ENCODE results near the gene ACADS. TPM values are rescaled to one million over a fixed set of nuclear protein-coding genes. Genes with fewer than 3 reads are reported as not detected.

ACADS gene
- total and polyA plus RNA-seq, 2 of the 8 experiments (the other 6 are each of a cell fraction or from before 2014, with no cell fraction given) = 4.9 to 7.5 TPM

DNA sequence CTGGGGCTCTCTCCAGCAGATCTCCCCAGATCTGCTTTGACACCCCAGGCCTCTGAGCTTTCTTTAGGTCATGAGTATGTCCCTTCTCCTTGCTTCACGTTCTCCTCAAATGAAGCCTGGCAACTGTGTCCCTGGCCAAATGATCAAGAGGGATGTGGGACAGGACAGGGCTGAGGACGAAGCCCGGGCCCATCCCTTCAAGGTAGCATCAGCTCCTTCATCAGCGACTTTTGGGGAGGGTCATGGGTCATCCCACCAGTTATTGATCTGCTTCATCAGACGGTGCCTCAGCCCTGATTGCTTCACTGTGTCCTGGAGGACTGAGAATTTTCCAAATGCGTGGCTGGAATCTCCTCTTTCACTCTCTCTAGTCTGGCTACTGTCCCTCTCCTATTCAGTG is 32.3 kb downstream of the ACADS start (continued):
- TF ChIP-seq, protein P1, sequence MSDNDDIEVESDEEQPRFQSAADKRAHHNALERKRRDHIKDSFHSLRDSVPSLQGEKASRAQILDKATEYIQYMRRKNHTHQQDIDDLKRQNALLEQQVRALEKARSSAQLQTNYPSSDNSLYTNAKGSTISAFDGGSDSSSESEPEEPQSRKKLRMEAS (IDR thresholded peaks at IDR 0.05) = no peak
- TF ChIP-seq SIX5 (IDR thresholded peaks at IDR 0.05; ENCODE audit: low read depth, low read length) = no peak
- TF ChIP-seq SUZ12 (IDR thresholded peaks at IDR 0.05; ENCODE audit: low read length) = no peak
- no peak for TF ChIP-seq SAP30 (IDR thresholded peaks at IDR 0.05; ENCODE audit: insufficient read depth, insufficient replicate concordance, low read length)
- TF ChIP-seq EP300 (IDR thresholded peaks at IDR 0.05; ENCODE audit: borderline replicate concordance in 1 of 2, low read depth in 2 of 2, low read length in 2 of 2) = no peak
- no peak for TF ChIP-seq POLR2AphosphoS5 (IDR thresholded peaks at IDR 0.05; ENCODE audit: low read depth, low read length)
